GM18870 (cell line): ENCODE measurements around the gene PDCD4.
A peak's percentile ranks its signal among the peaks of the same experiment; 100 is the strongest.

Experiments
- ATAC-seq: cut with Tn5 transposase; IDR thresholded peaks from one replicate; pipeline ENCODE4 v1.9.1; 2021; ENCODE audit warnings: moderate library complexity; ENCODE audit not compliant: unreplicated experiment

PDCD4 gene

DNA sequence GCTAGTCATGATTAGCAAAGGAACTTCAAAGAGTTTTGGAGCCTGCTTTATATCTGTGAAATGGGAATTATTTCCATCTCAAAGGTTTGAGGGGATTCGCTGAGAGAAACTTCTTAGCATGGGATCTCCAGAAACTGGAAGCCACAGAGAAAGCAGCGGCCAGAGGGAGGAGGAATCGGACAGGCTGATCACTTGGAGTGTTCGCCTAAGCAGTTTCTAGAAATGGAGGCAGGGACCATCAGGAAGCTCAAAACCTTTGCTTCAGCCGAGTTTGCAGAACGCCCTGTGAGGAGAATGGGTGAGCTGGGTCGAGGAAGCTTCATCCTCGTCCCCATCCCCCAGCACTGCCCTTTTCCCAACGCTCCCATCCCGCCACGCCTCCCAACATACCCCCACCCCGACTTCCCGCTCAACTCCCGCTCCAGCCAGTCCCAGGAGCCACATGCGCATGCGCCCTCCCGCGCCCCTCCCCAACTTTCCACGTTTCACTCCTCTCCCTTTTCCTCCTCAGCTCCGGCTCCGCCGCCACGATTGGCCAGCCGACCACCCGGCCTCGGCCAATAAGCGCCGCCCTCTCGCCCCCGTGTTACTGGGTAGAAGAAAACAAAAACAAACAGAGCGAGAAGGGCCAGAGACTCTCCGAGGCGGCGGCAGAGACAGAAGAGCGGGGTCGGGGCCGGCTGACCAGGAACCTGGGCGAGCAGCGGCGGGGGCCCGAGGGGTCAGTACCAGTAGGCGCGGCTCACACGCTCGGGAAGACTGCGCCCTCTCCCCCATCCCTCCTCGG is at the start of gene PDCD4:
PDCD4 (plus strand) TSS at position 631 of the 787 bp plus-strand sequence. CDS start 4,100 bp downstream, outside the sequence.
- ATAC-seq, result peak; percentile 73

DNA sequence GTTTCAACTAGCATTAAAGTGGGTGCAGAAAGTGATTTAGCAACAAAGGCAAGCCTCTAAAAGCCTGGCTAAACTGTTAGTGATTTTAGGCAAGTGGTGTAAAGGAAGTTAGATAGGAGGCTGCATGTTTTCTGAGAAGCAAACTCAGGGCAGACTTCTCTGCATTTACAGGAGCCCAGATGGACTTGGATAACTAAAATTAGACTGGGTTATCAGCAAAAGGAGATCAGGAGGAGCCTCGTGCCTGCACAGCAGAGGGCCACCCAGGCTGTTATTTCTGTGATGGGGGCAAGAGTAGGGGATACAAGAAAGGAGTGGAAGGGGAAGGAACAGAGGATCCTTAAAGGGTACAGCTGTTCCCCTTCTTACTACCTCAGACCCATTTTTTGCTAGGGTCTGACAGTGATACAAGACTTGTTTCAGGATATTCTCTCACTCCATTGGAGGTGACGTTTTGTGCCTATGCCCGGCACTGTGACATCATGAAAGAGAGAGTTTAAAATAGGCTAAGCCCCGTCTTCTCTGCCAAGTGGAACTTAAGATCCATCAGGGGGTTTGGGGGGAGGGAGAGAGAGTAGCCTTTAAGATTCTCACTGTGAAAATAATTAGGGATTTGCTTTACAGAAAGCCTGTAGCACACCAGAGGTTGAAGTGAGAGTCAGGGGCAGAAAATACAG is 49.6 kb upstream of the PDCD4 start:
- no peak for ATAC-seq

DNA sequence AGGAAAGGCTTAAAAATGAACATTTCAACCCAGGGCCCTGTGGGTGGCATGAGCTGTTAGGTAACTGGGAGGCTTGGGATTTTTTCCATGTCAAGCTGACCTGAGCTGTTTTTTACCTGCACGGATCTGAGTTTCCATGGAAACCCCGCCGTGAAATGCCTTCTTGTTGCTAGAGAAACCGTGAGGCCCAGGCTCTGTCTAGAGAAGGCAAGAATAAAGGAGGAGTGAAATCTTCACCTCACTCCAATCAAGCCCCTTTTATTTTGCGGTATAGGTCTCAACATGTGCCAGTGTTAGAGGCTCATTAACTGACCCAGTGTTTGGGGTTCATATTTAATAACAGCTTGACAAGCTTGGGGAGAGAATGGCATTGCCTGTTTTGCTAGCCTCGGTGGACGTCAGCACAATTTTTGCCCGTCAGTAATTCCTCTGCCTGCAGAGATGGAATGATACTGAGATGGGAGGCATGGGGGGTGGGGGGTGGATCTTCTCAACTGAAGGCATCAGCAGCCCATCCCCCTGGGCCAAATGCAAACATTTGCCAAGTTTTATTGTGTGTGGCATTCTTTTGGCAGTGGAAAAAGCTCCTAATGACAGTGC is 48.9 kb upstream of the PDCD4 start:
- ATAC-seq, result no peak

DNA sequence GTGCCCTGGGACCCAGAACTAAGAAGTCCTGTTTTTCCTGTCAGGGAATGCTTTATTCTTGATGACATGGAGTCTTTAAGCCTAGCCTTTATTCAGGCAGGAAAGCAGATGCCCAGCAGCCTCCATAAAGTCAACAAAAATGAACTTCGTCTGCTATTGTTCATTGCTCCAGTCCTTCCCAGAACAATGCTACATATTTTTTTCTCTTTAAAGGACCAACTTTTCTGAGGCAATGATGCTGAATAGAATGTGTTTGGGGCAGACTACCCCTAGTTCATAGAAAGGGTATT is 47.6 kb upstream of the PDCD4 start:
- no peak for ATAC-seq

DNA sequence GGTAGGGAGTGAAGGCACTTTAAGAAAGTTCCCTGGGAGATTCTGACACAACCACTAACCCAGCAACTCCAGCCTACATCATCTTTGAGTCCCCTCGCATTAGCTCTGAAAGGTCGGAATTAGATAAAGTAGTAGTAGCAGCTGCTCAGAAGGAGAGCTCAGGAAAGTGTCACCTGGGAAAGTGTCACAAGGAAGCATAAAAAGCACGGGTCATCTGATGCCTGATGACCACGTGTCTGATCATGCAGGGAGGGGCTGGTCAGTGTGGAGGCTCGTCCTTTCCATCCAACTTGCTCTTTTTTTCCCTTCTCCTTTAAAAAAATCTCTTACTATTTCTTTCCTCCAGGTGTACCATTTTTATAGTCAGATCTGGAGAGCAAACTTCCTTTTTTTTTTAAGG is 47.1 kb upstream of the PDCD4 start:
- ATAC-seq, result no peak

DNA sequence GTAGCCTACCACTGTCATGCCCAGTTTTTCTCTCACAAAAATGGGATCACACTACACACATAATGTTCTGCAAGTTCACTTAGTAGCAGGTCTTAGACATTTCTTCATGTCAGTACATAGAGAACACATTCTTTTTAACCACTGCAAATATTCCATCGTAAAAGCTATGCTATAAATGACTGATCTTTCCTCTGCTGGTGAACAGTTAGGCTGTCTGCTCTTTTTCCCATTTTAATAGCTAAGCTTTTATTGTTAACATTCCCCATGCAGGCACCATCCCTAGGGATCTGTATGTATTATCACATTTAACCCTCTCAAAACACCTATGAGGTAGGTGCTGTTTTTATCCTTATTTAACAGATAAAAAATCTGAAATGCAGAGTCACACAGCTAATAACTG is 46.2 kb upstream of the PDCD4 start:
- ATAC-seq, result no peak

DNA sequence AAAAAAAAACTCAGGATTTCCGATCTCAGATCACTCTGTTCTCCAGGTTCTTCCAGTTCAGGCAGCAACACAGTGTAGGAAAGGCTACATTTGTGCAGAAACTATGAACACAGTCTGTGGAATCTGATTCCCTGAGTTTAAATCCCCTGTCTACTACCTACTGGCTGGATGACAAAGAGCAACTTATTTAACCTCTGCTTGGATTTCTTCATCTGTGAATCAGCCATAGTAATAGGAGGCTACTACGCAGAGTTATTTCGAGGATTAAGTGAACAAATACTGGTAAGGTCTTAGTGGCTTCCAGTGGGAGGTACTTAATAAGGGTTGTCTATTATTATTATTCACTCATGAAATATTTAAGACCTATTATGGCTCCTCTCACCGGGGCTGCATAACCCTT is 44.3 kb upstream of the PDCD4 start:
- ATAC-seq, result no peak

DNA sequence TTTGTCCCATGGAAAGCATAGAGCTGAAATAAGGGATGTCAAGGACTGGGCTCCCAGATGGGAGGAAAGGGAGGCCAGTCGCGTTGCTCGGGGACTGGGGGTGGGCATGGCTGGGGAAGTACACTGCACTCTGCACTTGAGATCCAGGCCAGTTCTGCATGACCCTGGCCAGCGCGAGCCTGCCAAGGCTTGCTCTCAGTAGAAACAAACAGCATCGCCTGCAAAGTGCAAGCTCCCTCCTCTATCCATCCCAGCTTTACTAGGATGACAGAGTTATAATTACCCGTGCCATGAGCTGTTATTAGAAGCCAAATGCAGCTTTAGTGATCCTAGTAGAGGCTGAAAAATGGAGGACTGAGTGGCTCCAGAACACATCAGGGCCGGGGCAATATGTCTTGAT is 43.9 kb upstream of the PDCD4 start:
- ATAC-seq, result no peak

DNA sequence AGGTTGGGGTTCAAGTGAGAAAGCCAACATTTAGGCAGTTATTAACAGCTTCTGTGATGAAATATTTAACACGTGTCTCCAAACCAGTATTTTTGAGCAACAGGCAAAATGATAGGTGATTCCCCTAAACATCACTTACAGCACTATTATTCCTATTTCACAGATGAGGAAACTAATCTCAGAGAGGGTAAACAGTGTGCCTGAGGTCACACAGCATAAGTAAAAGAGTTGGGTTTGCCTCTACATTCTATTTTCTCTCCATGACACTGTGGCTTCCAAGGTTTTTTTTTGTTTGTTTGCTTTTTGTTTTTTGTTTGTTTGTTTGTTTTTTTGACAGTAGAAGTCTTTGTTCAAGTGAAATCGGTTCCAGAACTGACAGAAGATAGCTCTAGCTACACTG is 43.2 kb upstream of the PDCD4 start:
- no peak for ATAC-seq

DNA sequence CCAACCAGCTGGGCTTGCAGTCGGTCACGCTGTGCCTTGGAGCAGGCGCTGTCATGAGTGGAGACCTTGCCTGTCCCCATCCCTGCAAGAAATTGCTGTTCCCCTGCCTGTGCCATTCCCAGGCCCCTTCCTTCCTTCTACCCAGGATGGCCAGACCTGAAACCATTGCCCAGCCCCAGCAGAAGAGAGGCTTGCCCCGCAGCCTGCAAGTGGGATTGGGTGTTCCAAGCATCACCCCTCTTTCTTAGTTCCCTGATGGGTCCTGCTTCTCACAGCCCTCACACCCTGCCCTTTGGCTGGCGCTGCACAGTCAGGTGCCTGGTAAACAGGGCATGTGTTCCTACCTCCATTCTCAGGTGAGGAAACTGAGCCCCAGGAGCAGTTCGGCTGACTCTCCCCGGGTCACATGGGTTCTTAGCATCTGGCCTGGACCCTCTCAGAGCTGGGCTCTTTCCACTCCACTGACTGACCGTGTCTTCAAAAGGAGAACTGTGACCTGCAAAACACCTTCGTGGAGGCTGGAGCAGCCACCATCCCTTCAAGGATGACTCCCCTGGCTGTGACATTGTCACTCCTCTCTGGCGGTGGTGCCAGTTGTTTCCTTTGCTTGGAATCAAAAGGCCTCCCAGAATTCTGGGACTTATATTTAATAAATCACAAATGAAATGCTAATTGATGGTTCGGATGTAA is 41.9 kb upstream of the PDCD4 start:
- ATAC-seq, result no peak

DNA sequence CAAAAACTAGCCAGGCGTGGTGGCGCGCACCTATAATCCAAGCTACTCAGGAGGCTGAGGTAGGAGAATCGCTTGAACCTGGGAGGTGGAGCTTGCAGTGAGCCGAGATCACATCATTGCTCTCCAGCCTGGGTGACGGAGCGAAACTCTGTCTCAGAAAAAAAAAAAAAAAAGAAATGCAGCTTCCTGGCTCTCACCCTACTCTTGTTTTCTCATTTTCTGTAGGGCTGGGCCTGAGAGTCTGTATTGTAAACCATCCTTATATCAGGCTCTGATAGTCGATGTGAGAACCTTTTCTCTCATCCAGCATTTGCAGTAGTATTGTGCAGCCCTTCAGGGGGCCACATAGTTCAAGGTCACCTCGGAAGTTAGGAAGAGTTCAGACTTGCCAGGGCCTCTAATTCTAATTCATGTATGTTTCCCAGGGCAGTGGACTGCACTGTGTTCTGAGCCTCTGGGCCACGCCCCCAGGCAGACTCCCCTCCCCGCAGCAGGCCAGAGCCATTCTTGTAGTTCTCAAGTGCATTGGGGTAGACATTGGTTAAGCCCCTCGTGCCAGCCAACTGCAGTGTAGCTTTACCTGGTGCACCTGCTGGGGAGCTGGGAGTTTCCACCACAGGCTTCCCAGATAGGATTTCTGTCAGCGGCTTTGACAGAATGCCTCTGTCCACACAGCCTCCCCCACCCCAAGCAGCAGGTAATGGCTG is 38.3 kb upstream of the PDCD4 start:
- no peak for ATAC-seq

DNA sequence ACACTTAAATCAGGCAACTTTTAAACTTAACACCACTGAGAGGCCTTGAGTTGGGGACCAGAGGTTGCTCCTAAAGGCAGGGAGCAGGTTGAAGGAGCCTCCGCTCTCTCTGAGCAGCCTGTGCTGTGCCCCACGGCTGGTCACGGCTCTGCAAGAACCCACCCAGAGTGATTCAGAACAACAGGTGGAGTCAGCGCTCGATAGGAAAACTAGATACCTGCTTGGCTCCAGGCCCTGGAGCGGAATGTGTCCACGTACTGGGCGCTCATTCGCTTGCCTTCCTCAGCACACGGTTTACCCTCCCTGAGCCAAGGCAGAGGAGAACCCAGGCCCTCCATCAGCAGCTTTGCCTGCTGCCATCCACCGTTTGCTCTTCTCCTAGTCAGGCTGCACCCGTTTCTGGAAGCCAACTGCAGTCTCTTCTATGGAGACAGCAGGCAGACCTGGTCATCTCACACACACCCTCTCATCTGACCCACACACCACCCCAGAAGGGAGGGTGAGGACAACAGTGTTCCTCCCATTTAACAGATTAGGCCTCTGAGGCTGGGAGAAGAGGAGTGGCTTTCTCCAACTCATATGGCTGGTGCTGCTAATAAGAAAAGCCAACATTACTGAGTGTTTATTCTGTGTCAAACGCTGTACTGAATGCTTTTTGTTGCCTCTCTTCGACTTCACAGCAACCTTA is 37.6 kb upstream of the PDCD4 start:
- no peak for ATAC-seq

DNA sequence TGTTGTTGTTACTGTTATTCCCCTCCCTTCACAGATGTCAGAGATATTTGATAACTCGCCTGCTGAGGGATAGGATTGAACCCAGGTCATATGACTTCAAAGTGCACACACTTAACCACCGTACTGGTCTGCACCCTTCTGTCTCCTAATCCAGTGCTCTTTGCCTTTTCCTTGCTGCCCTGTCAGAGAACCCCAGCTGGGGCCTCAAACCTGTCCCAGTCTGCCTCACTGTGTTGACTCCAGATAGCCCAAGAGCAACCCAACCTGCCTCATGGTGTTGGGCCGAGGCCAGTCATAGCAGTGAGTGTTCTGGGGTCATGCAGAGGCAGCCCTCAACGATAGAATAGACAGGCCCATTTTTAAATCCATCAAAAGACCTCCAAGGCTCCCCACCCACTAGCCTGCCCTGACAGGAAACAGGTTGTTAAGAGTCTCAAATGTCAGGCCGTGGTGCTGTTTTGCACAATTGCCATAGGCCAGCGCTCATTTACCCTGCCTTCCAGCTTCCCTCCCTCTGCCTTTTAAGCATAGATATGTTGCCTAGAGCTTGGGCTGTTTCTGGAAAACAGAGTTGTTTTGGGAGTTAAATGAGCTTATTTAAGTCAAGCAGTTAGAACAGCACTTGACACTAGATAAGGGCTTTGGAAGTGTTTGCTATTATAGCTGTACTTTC is 37.0 kb upstream of the PDCD4 start:
- no peak for ATAC-seq

DNA sequence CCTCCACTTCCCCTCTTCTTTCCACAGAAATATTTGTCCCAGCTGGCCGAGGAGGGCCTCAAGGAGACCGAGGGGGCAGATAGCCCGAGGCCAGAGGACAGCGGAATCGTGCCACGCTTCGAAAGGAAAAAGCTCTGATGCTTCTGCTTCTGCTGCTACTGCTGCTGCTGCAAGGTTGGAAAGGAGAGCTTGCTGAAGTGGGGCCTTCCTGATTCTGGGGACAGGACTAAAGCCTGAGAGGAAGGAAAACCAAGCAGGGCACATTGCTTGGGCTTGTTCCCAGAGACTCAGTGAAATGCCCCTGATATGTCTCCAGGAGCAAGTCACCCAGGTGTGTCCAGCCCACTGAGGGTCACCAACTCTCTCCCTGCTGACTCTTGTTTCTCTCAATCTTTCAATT is 35.9 kb upstream of the PDCD4 start:
- ATAC-seq, result no peak

DNA sequence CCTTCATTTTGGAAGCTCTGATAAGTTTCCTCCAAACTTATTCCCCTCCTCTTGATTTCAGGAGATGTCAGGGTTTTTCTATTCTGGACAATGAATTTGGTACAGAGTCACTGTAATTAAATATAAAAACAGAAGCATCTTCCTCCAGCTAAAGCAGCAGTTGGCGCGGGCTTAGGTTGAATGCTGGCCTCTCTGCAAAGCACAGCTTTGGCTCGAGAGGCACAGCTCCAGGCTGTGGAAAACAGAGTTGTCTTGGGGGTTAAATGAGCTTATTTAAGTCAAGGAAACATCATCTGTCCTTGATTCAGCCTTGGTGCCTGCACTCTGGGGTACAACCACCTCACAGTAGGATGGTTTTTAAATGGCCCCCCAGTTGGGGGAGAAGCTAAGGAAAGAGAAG is 35.0 kb upstream of the PDCD4 start:
- no peak for ATAC-seq

DNA sequence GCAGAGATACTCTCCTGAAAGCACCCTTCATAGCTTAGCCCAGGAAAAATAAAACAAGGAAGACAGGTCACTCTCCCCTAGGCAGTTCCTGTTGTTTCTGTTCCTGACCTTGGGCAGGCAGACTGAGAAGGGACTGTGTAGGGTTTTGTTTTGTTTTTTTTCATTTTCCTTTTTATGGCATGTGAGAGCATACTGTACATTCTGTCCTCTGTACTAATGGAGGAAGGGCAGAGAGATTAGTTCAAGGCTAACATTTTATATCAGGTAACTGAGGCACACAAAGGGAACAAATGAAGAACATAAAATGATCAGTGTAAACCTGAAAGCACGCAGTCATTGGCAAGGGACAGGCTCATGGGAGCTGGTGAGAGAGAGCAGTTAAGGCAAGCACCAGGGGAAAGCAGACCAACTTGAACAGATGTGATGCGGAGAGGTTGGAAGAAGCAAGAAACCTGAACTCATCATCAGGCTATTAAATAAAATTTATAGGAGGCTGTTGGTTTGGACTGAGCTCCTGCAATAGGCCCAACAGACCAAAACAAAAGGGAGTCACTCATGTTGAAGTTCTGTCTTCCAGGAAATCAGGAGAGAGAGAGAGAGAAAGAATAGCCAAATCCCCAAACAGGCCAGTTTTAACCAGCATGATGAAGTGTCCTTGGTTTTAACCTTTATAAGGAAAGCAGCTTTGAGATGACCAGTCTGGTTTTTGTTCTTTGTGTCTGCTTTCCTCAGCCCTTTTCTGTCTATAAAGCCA is 34.1 kb upstream of the PDCD4 start:
- ATAC-seq, result no peak

DNA sequence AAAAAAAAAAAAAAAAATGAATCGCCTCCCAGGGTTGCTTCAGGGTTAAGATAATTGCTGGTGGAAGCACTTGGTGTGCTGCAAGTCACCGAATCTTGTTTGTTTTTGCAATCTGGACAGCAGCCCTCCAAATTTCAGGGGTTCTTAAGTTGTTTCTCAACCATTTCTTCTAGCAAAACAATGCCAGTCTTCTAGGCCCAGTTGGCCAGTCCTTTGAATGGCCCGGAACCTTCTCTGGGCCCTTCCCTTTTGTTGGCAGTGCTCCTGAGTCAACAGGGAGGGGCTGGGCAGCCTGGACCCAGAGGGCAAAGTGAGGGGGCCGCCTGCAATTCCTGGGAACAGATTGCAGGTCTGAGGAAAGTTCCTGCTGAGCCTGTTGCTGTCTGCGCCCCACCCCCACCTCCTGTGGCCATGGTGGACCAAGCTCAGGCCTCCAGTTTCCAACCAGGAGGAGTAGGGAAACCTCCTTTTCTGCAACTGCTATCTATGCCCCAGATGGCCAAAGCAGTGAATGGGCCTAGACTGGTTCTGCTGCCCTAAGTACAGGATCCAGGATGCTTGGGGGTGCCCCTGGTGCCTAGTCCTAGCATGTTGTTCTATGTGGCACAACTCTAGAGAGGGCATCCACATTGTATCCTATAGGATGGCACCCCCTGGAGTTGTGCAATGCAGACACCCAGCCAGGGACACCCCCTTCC is 31.4 kb upstream of the PDCD4 start:
- ATAC-seq, result no peak

DNA sequence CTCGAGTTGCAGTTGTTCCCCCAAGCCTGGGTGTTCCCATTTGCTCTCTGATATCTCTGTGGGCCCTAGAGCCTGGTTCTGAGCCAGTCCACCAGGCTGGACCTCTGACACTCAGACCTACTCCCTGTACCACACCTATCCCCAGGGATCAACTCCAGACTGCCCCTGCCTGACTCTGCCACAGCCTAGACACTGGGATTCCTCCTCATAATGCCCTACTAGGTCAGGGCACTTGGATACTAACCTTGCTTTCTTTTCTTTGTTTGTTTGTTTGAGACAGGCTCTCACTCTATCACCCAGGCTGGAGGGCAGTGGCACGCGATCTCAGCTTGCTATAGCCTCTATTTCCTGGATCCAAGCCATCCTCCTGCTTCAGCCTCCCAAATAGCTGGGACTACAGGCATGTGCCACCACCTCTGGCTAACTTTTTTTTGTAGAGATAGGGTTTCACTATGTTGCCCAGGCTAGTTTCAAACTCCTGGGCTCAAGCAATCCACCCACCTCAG is 30.8 kb upstream of the PDCD4 start:
- ATAC-seq, result no peak
